Adrenal gland (tissue), 12 donors: Measurements from ENCODE around the gene SASS6. TPM values are rescaled to one million over a fixed set of nuclear protein-coding genes. Genes with fewer than 3 reads are reported as not detected.

ENCODE experiments used
- DNase-seq, 7 donors: peaks; one replicate each; pipeline ENCODE4 v3.0.0-alpha.2; 2019 to 2020
- H3K27ac ChIP-seq, 5 donors: fragments of 200-600 bp; sonication (generic) in 4 of 5; 1 replicate in 3 of 5; 2 replicates in 2 of 5; pipeline versions ENCODE4 v1.5.1 to v1.8.0; 2016 to 2020; ENCODE audit warnings: mild to moderate bottlenecking in 1 of 5
- H3K27me3 ChIP-seq: fragments of 200-600 bp; 2 replicates; pipeline ENCODE4 v1.8.0; 2021
- H3K36me3 ChIP-seq, 2 donors: fragments of 200-600 bp; replicated peaks in 1 of 2; 1 replicate in 1 of 2; 2 replicates in 1 of 2; pipeline versions ENCODE4 v1.5.1 to v1.8.0; 2018 to 2022
- H3K4me1 ChIP-seq, 2 donors: fragments of 200-600 bp; replicated peaks in 1 of 2; 1 replicate in 1 of 2; 2 replicates in 1 of 2; pipeline versions ENCODE4 v1.5.1 to v1.8.0; 2018 to 2021
- H3K4me3 ChIP-seq, 4 donors: fragments of 200-600 bp; sonication (generic) in 3 of 4; one replicate each; pipeline ENCODE4 v1.5.1; 2016 to 2018
- H3K9me3 ChIP-seq, 3 donors: fragments of 200-600 bp; sonication (generic) in 1 of 3; replicated peaks in 1 of 3; 1 replicate in 2 of 3; 2 replicates in 1 of 3; pipeline versions ENCODE4 v1.5.1 to v1.8.0; 2016 to 2021
- POLR2A ChIP-seq, 2 donors: fragments of 450-650 bp; IDR thresholded peaks; one replicate each; pipeline ENCODE4 v1.6.1; 2017; ENCODE audit warnings: antibody characterized with exemption in 2 of 2, mild to moderate bottlenecking in 2 of 2, moderate library complexity in 1 of 2
- WGBS, 4 donors: extraction: QIAGEN DNeasy Blood & Tissue Kit in 2 of 4; methylation state at CpG; one replicate each; pipeline versions ENCODE4 v1.1.5 to v1.1.7; 2013 to 2017; 5-methylcytosine and 5-hydroxymethylcytosine counted together
- intact Hi-C, 2 donors: fragments of 100-400 bp; cut with DNase I; formaldehyde crosslinking; loops; one replicate each; pipeline versions ENCODE4 v1.14.1 to v1.15.0; 2022 to 2023
- polyA plus RNA-seq, 3 donors: library from polyadenylated mRNA; stranded (reverse); fragments of 200-250 nt in 2 of 3; fragments of 350-450 nt in 1 of 3; fragmentation: Illumina TruSeq in 1 of 3; extraction: RNeasy Lipid Tissue Mini Kit (QIAGEN cat#74804) in 1 of 3; gene quantifications; one replicate each; pipeline ENCODE4 v1.2.3, GENCODE V29; 2013 to 2014
- total RNA-seq, 9 donors: library from RNA; depleted of rRNA in 4 of 9; stranded (reverse); fragments of >200 nt in 4 of 9; fragments of 120-200 nt in 1 of 9; fragmentation: NEBNext Ultra II Directional in 1 of 9; extraction: Animal tissue kit (Norgen Biotek cat#: 25700) in 1 of 9; gene quantifications; one replicate each; pipeline versions ENCODE4 v1.1.0 to v1.2.4, GENCODE V29; 2013 to 2023
- TF ChIP-seq, protein P1 (sequence below), 6 experiments: fragments of 450-650 bp in 4 of 6; fragments of 200-600 bp in 2 of 6; sonication (generic) in 1 of 6; IDR thresholded peaks; 1 replicate in 5 of 6; 2 replicates in 1 of 6; pipeline versions ENCODE4 v1.5.1 to v1.8.0; 2016 to 2021; ENCODE audit warnings: antibody characterized with exemption in 6 of 6, mild to moderate bottlenecking in 2 of 6, moderate library complexity in 1 of 6
- donor health status: healthy with polysubstance abuse.
- donor health status: Bipolar disorder and iron deficiency.
- donor health status: DM: yes; HTN: yes; CAD: no.
- donor health status: DM: no; HTN: no; CAD: no.
- donor health status: DM: no; HTN: no; CAD: no.
- donor health status: DM: yes; HTN: yes; CAD: no.

Gene SASS6
- total and polyA plus RNA-seq, 12 donors: 1.1 to 4.5 (median 3.0) TPM

DNA sequence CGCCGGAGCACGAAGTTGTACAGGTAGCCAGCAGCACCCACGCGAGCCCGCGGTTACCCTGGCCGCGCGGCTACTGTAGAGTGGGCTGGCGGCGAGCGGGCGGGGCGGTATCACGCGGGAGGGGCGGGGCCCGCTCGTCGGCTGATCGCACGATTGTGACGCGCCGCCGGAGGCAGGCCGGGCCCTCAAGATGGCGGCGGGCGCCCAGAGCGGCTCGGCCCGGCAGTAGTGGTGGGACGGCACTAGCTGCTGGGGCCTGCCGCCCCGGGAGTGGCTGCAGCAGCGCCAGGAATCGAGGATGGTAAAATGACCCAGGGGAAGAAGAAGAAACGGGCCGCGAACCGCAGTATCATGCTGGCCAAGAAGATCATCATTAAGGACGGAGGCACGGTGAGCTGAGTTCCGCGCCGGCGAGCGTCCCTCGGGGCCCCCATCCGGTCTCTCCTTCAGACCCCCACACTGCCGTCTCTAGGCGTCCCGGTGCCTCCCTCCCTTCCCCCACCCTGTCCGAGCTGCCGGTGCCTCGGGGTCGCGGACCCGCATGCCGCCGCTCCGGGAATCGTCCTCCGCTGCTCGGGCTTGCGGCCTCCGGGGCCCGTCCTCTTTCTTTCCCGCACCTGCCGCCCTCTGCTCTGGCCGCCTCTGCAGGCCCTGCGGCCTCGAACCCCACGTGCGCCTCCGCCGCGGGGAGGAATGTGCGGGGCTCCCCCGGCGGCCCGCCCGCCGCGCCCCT is 94.6 kb downstream of the SASS6 start:
- Histone ChIP-seq H3K27me3 (no peaks in the 10 kb centered on the region), H3K36me3 (no peaks in the 10 kb centered on the region), H3K4me1 (peaks cover 14 to 48% of the 10 kb centered on the region in 2 donors), H3K4me3 (peak overlapping the region; percentile 64 to 91 (median 80)), H3K9me3 (no peaks in the 10 kb centered on the region), H3K27ac (peak overlapping the region; percentile 83 to 99 (median 98))
- WGBS, 4 donors: 0% methylated on average over 2 to 87 of the region's 87 CpGs
- DNase-seq: peak; percentile 83 to 94 (median 91)
- TF ChIP-seq, protein P1, sequence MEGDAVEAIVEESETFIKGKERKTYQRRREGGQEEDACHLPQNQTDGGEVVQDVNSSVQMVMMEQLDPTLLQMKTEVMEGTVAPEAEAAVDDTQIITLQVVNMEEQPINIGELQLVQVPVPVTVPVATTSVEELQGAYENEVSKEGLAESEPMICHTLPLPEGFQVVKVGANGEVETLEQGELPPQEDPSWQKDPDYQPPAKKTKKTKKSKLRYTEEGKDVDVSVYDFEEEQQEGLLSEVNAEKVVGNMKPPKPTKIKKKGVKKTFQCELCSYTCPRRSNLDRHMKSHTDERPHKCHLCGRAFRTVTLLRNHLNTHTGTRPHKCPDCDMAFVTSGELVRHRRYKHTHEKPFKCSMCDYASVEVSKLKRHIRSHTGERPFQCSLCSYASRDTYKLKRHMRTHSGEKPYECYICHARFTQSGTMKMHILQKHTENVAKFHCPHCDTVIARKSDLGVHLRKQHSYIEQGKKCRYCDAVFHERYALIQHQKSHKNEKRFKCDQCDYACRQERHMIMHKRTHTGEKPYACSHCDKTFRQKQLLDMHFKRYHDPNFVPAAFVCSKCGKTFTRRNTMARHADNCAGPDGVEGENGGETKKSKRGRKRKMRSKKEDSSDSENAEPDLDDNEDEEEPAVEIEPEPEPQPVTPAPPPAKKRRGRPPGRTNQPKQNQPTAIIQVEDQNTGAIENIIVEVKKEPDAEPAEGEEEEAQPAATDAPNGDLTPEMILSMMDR (IDR thresholded peaks at IDR 0.05): no peak
- peak; percentile 72 to 93 for TF ChIP-seq POLR2A (IDR thresholded peaks at IDR 0.05)
- intact Hi-C loops: no loop called here

DNA sequence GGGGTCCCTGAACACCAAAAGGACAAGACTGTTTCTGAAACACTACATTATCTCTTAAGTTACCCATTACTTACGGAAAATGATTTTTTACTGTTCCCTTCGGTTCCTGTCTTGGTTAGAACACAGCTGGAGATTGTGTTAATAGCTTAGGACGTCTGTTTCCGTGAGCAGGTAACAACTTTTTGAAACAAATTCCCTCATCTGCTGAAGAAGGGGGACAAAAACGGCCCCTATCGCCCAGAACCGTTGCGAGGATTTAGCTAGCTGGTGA is 95.1 kb downstream of the SASS6 start:
- Histone ChIP-seq H3K4me3 (peak overlapping the region in 3 of 4 donors; percentile 72 to 91 (median 87)), H3K27ac (peak overlapping the region; percentile 83 to 99 (median 98)), H3K27me3 (no peaks in the 10 kb centered on the region), H3K9me3 (no peaks in the 10 kb centered on the region), H3K4me1 (peaks cover 14 to 43% of the 10 kb centered on the region in 2 donors), H3K36me3 (no peaks in the 10 kb centered on the region)
- TF ChIP-seq, protein P1 (IDR thresholded peaks at IDR 0.05): no peak
- TF ChIP-seq POLR2A (IDR thresholded peaks at IDR 0.05): no peak
- no peak for DNase-seq
- WGBS, 4 donors: 0 to 1% (median 1%) methylated on average over 8 of the region's 8 CpGs
- intact Hi-C loops: no loop called here

DNA sequence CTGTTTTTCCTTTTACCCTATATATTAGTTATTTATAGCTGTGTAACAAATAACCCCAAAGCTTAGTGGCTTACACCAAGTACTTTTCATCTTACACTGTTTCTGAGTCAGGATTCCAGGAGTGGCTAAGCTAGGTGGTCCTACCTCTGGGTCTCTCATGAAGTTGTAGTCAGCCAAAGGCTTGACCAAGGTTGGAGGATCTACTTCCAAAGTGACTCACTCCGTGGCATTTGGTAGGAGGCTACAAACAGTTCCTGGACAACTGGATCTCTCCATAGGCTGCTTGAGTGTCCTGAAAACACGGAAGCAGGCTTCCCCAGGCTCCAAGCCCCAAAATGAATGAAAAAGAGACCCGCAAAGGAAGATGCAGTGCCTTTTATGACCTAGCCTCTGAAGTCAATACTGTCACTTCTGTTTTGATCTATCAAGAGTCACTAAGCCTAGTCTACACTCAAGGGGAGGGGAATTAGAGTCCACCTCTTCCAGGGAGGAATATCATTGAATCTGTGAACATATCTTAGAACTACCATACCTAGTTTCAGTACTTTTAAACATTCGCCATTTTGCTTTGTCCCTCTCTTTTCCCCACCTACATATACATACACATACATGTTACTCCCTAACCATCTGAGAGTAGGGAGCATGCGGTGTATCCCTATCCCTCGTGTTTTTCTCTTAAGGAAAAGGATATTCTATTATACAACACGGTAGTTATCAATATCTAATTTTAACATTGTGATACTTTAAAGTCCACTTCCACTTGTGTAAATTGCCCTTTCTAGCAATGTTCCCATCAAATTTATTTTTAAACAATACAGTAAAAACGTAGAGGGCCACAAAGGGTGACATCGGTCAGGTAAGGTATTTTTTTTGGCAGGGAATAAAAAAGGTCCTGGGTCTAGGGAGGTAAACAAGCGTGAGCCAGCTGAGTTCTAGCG is 95.7 kb downstream of the SASS6 start:
- Histone ChIP-seq H3K4me1 (peaks cover 14 to 38% of the 10 kb centered on the region in 2 donors), H3K27me3 (no peaks in the 10 kb centered on the region), H3K4me3 (peak overlapping the region in 3 of 4 donors; percentile 72 to 91 (median 87)), H3K36me3 (no peaks in the 10 kb centered on the region), H3K27ac (peak overlapping the region in 4 of 5 donors; percentile 97 to 99 (median 98)), H3K9me3 (no peaks in the 10 kb centered on the region)
- TF ChIP-seq, protein P1 (IDR thresholded peaks at IDR 0.05): no peak
- no peak for TF ChIP-seq POLR2A (IDR thresholded peaks at IDR 0.05)
- peak in 3 of 7 donors; percentile 12 to 32 (median 29) for DNase-seq
- intact Hi-C loops: no loop called here
- WGBS, 4 donors: 24 to 25% (median 24%) methylated on average over 11 of the region's 11 CpGs

DNA sequence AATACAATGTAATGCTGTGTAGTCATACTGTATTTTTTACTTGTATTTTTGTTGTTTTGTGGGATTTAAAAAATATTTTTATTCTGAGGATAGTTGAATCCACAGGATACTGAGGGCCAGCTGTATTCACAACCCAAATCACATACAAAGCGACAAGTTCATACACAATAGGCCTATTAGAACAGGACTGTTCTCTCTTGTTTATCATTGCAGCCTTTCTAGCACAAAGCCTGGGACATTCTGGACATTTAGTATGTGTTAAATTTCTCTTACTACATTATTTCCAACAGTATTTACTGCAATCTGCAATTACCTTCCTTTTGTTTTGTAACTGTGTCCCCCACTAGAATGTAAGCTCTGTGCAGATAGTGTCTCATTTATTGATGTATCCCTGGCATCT is 97.5 kb downstream of the SASS6 start:
- Histone ChIP-seq H3K4me3 (no peak overlapping the region), H3K27ac (no peak overlapping the region), H3K27me3 (no peaks in the 10 kb centered on the region), H3K9me3 (no peaks in the 10 kb centered on the region), H3K36me3 (no peaks in the 10 kb centered on the region), H3K4me1 (peaks cover 12 to 22% of the 10 kb centered on the region in 2 donors)
- TF ChIP-seq, protein P1 (IDR thresholded peaks at IDR 0.05): no peak
- TF ChIP-seq POLR2A (IDR thresholded peaks at IDR 0.05): no peak
- 92 to 100% (median 99%) methylated on average over 1 of the region's 1 CpG for WGBS, 4 donors
- no peak for DNase-seq
- intact Hi-C loops: no loop called here
